Osteoblast (primary cell): Measurements from ENCODE around the gene ITGB2. TPM values are rescaled to one million over a fixed set of nuclear protein-coding genes. Genes with fewer than 3 reads are reported as not detected.
"Not testable (repeated sequence)": the region's sequence is repeated elsewhere in the genome, so short reads cannot be mapped to it uniquely, and the experiment has no call there.

ENCODE experiments used
- DNase-seq: peaks from one replicate; pipeline ENCODE4 v3.0.0; 2011; ENCODE audit warnings: low spot score, mixed read lengths; ENCODE audit not compliant: insufficient read length; ENCODE audit errors: missing footprints
- H2AFZ ChIP-seq: 2 replicates; pipeline ENCODE4 v1.6.0; 2011; ENCODE audit warnings: mild to moderate bottlenecking, low read length
- H3K27ac ChIP-seq: 2 replicates; pipeline ENCODE4 v1.5.1; 2011; ENCODE audit warnings: mild to moderate bottlenecking, low read depth, low read length, moderate library complexity
- H3K27me3 ChIP-seq: 2 replicates; pipeline ENCODE4 v1.6.0; 2012; ENCODE audit warnings: mild to moderate bottlenecking, control low read depth, inconsistent platforms, low read length, moderate library complexity; ENCODE audit not compliant: insufficient read depth
- H3K36me3 ChIP-seq: 2 replicates; pipeline ENCODE4 v1.5.1; 2011; ENCODE audit warnings: mild to moderate bottlenecking, low read length, control low read depth, moderate library complexity; ENCODE audit not compliant: insufficient read depth
- H3K4me1 ChIP-seq: 2 replicates; pipeline ENCODE4 v1.5.1; 2011; ENCODE audit warnings: mild to moderate bottlenecking, low read length, control low read depth, moderate library complexity; ENCODE audit not compliant: insufficient read depth
- H3K4me2 ChIP-seq: 2 replicates; pipeline ENCODE4 v1.6.0; 2011; ENCODE audit warnings: mild to moderate bottlenecking, low read length; ENCODE audit not compliant: insufficient read depth
- H3K4me3 ChIP-seq: fragments of 200-600 bp; sonication (generic); 3 replicates; pipeline ENCODE4 v1.5.1; 2012; ENCODE audit warnings: mild to moderate bottlenecking, low read length, inconsistent platforms; ENCODE audit not compliant: insufficient read depth
- H3K79me2 ChIP-seq: 2 replicates; pipeline ENCODE4 v1.6.0; 2012; ENCODE audit warnings: mild to moderate bottlenecking, low read length, control low read depth, inconsistent platforms; ENCODE audit not compliant: insufficient read depth
- H3K9me3 ChIP-seq: 2 replicates; pipeline ENCODE4 v1.5.1; 2011; ENCODE audit warnings: low read depth, low read length, control low read depth
- H4K20me1 ChIP-seq: 2 replicates; pipeline ENCODE4 v1.6.0; 2012; ENCODE audit warnings: mild to moderate bottlenecking, low read length, control low read depth; ENCODE audit not compliant: insufficient read depth
- total RNA-seq: library from RNA; depleted of rRNA; stranded (reverse); fragments of >200 nt; gene quantifications from 2 replicates; pipeline ENCODE4 v1.2.3, GENCODE V29; 2012
- TF ChIP-seq, protein P1 (sequence below): IDR thresholded peaks from 2 replicates; pipeline ENCODE4 v1.5.1; 2011; ENCODE audit warnings: mild to moderate bottlenecking, low read depth, low read length, moderate library complexity; ENCODE audit errors: extremely low read depth

ITGB2 gene
- total RNA-seq, 1 donor, result 15.2 TPM

DNA sequence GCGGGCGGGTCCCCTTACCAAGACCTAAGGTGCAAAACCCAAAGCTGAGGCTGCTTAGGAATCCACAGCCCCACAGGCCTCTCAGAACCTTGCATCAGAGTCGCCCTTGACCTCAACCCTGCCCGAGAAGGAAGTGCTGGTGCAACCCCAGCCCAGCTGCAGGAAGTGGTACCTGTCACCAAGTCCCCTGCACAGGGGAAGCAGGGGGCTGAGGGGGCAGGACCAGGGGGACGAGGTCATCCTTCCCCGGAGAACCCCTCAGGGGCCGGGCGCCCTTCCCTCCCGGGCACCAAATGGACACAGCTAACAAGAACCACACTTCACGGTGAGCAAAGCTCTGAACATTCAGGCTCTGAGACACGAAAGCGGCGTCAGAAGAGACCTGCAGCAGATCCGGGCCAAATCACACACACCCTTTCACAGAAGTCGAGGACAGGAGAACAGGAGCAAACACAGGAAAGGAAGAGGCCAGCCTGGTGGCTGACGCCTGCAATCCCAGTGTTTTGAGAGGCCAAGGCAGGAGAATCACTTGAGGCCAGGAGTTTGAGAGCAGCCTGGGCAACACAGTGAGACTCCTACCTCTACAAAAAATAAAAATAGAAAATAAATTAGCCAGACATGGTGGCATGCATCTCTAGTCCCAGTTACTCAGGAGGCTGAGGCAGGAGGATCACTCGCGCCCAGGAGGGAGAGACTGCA is 6.4 kb downstream of the ITGB2 start:
- Histone ChIP-seq H3K79me2 (no peaks in the 10 kb centered on the region), H2AFZ (no peak overlapping the region), H3K27ac (no peak overlapping the region), H3K9me3 (no peaks in the 10 kb centered on the region), H3K4me1 (peaks cover 2% of the 10 kb centered on the region), H4K20me1 (no peaks in the 10 kb centered on the region), H3K4me3 (no peak overlapping the region), H3K4me2 (no peak overlapping the region), H3K36me3 (no peaks in the 10 kb centered on the region), H3K27me3 (no peaks in the 10 kb centered on the region)
- DNase-seq, result no peak
- TF ChIP-seq, protein P1, sequence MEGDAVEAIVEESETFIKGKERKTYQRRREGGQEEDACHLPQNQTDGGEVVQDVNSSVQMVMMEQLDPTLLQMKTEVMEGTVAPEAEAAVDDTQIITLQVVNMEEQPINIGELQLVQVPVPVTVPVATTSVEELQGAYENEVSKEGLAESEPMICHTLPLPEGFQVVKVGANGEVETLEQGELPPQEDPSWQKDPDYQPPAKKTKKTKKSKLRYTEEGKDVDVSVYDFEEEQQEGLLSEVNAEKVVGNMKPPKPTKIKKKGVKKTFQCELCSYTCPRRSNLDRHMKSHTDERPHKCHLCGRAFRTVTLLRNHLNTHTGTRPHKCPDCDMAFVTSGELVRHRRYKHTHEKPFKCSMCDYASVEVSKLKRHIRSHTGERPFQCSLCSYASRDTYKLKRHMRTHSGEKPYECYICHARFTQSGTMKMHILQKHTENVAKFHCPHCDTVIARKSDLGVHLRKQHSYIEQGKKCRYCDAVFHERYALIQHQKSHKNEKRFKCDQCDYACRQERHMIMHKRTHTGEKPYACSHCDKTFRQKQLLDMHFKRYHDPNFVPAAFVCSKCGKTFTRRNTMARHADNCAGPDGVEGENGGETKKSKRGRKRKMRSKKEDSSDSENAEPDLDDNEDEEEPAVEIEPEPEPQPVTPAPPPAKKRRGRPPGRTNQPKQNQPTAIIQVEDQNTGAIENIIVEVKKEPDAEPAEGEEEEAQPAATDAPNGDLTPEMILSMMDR, result no peak

DNA sequence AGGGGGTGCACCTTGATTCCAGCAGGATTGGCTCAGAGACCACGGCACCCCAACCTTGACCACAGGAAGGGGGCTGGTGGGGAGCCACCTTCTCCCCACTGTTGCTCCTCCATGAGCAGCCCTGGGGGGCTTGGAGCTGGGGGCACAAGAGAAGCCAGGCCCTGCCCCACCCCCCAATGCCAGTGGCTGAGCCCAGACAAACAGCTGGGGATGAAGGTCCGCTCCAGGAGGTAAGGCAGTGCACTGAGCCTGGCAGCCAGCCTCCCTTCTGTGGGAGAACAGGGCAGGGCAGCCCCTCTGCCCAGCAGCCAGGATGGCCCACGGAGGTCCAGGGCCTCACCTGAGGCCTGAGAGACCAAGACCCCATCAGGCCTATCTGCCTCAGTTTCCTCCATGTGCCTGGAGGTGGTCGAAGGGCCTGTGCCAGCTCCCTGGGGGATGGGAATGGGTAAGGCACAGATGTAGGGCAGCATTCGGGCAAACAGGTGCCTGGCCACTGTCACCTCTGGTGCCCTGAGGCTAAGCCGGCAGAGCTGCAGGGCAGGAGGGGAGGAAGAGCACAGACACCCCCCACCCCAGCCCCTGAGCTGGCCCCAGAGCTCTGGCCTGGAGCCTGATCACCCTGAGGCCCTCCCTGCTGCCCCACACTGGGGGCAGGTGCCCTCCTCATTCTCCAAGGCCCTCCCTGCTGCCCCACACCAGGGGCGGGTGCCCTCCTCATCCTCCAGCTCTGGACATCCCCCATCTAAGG is 7.1 kb downstream of the ITGB2 start:
- no peak overlapping the region for H3K4me3 ChIP-seq
- H4K20me1 ChIP-seq, result no peaks in the 10 kb centered on the region
- H3K4me1 ChIP-seq, result peaks cover 7% of the 10 kb centered on the region
- no peaks in the 10 kb centered on the region for H3K79me2 ChIP-seq
- TF ChIP-seq, protein P1, result no peak
- H3K9me3 ChIP-seq, result no peaks in the 10 kb centered on the region
- DNase-seq, result no peak
- no peaks in the 10 kb centered on the region for H3K36me3 ChIP-seq
- H2AFZ ChIP-seq, result no peak overlapping the region
- H3K4me2 ChIP-seq, result no peak overlapping the region
- no peaks in the 10 kb centered on the region for H3K27me3 ChIP-seq
- H3K27ac ChIP-seq, result no peak overlapping the region

DNA sequence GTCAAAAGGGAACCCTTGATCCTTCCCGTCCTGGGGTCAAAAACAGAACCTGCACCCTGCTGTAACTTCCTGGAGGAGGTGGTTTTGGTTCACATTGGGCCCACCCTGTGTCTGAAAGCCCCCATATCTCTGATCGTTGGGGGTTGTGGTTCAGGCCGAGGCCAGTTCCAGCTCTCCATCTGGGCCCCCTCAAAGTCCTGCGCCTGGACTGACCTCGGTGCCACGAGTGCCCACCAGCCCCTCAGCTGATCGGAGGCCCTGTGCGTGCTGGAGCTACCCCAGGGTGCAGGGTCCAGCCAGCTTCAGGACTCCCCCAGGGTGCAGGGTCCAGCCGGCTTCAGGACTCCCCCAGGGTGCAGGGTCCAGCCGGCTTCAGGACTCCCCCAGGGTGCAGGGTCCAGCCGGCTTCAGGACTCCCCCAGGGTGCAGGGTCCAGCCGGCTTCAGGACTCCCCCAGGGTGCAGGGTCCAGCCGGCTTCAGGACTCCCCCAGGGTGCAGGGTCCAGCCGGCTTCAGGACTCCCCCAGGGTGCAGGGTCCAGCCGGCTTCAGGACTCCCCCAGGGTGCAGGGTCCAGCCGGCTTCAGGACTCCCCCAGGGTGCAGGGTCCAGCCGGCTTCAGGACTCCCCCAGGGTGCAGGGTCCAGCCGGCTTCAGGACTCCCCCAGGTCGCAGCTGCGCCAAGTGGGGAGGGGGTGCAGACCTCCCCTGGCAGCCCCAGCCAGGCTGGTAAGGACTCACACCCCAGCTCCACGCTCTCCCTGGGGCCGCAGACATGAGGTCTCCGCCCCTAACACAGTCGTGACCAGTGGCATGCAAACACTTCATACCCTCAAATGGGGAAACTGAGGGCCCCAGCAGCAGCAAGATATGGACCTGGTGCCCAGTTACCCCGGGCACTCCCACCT is 7.9 kb downstream of the ITGB2 start:
- H3K9me3 ChIP-seq, H3K4me1 ChIP-seq, H3K36me3 ChIP-seq, H4K20me1 ChIP-seq, DNase-seq, H3K27ac ChIP-seq, H3K27me3 ChIP-seq, H3K4me3 ChIP-seq, H3K79me2 ChIP-seq, H2AFZ ChIP-seq, H3K4me2 ChIP-seq: not testable (repeated sequence)

DNA sequence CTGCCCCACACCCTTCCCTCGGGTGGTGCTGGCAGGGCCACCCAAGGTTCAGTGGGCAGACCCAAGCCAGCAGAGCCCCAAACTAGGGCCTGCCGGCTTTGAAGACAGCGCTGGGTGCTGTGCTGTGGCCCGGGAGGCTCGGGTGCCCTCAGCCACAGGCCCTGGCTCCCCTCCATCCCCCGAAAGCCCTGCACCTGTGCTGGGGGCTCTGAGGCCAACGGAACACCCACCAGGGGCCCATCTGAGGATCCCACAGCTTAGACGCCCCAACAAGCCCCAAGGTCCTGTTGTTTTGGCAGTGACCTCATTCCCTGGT is 8.6 kb downstream of the ITGB2 start:
- Histone ChIP-seq H3K27ac (no peak overlapping the region), H3K4me1 (peaks cover 12% of the 10 kb centered on the region), H3K9me3 (no peaks in the 10 kb centered on the region), H3K36me3 (no peaks in the 10 kb centered on the region), H3K79me2 (no peaks in the 10 kb centered on the region), H3K27me3 (no peaks in the 10 kb centered on the region), H3K4me2 (no peak overlapping the region), H4K20me1 (no peaks in the 10 kb centered on the region), H3K4me3 (no peak overlapping the region), H2AFZ (no peak overlapping the region)
- TF ChIP-seq, protein P1, result no peak
- DNase-seq, result no peak
